Measurements from ENCODE around the gene KMT2B.

- no peak for TF ChIP-seq CTCF (IDR thresholded peaks at IDR 0.05)
- no peak for TF ChIP-seq EZH2phosphoT487 (IDR thresholded peaks at IDR 0.05)
Measured at GRCh38 chr19:35750167-35750566, 32.4 kb downstream of the KMT2B start.
